ENCODE measurements around the gene PSMB7. TPM values are rescaled to one million over a fixed set of nuclear protein-coding genes. Genes with fewer than 3 reads are reported as not detected.

Gene PSMB7
- polyA plus RNA-seq, 1 of the 3 experiments (the other 2 are of a cell fraction), result 357 TPM

- no peak overlapping the region for H3K27ac ChIP-seq (ENCODE audit: low read depth in 2 of 2, low read length in 1 of 2)
- no peaks in the 10 kb centered on the region for H4K20me1 ChIP-seq (ENCODE audit: insufficient read depth)
- no peak overlapping the region for H3K4me3 ChIP-seq (ENCODE audit: low read depth in 2 of 2, low read length in 1 of 2)
- TF ChIP-seq MXI1 (IDR thresholded peaks at IDR 0.05; ENCODE audit: low read depth, low read length) (no peak), MAX (IDR thresholded peaks at IDR 0.05; ENCODE audit: low read depth) (no peak), TCF12 (IDR thresholded peaks at IDR 0.05) (no peak)
- no peaks in the 10 kb centered on the region for H3K27me3 ChIP-seq (ENCODE audit: insufficient read depth)
- no peaks in the 10 kb centered on the region for H3F3A ChIP-seq (replicated peaks; ENCODE audit: insufficient read depth)
- H3K36me3 ChIP-seq (replicated peaks in 1 of 2; ENCODE audit: control insufficient read depth in 1 of 2, insufficient read depth in 2 of 2, low read length in 1 of 2), result no peaks in the 10 kb centered on the region
- CTCF ChIA-PET, result interaction anchor here (1.5 to 2.1 kb wide), 2 partner anchors 101 to 115 kb away, joined by 4 read pairs; no protein-coding TSS in a partner anchor
- POLR2A ChIA-PET, result no interaction called here
- H3K79me2 ChIP-seq (ENCODE audit: insufficient read depth), result no peaks in the 10 kb centered on the region
- no peak overlapping the region for H3K9ac ChIP-seq
- H3K9me3 ChIP-seq, result no peaks in the 10 kb centered on the region
- H3K4me1 ChIP-seq (ENCODE audit: control insufficient read depth in 1 of 2, insufficient read depth in 2 of 2, low read depth in 1 of 2, low read length in 1 of 2), result no peaks in the 10 kb centered on the region
- no peak overlapping the region for H3K4me2 ChIP-seq
- no peaks in the 10 kb centered on the region for H3K9me2 ChIP-seq
- H2AFZ ChIP-seq (ENCODE audit: low read depth), result no peak overlapping the region
- no peak for DNase-seq
These were observed 21.1 kb upstream of the PSMB7 start for GRCh38 chr9:124436320-124436719.

- ChIA-PET POLR2A (no interaction called here), CTCF (interaction anchor here (1.4 to 3.6 kb wide), 5 partner anchors 10 to 107 kb away, joined by 3 to 14 read pairs (median 5); no protein-coding TSS in a partner anchor)
- Histone ChIP-seq H3K4me1 (ENCODE audit: control insufficient read depth in 1 of 2, insufficient read depth in 2 of 2, low read depth in 1 of 2, low read length in 1 of 2) (peaks cover 0 to 6% of the 10 kb centered on the region in 2 experiments; a peak in 1 of 4 replicates), H3K9ac (no peak overlapping the region), H2AFZ (ENCODE audit: low read depth) (no peak overlapping the region), H3K27me3 (ENCODE audit: insufficient read depth) (no peaks in the 10 kb centered on the region), H3K4me2 (no peak overlapping the region), H3K27ac (ENCODE audit: low read depth in 2 of 2, low read length in 1 of 2) (no peak overlapping the region), H3K79me2 (ENCODE audit: insufficient read depth) (no peaks in the 10 kb centered on the region), H4K20me1 (ENCODE audit: insufficient read depth) (no peaks in the 10 kb centered on the region), H3K36me3 (replicated peaks in 1 of 2; ENCODE audit: control insufficient read depth in 1 of 2, insufficient read depth in 2 of 2, low read length in 1 of 2) (no peaks in the 10 kb centered on the region), H3K4me3 (ENCODE audit: low read depth in 2 of 2, low read length in 1 of 2) (no peak overlapping the region), H3F3A (replicated peaks; ENCODE audit: insufficient read depth) (no peaks in the 10 kb centered on the region), H3K9me2 (no peaks in the 10 kb centered on the region), H3K9me3 (no peaks in the 10 kb centered on the region)
- WGBS (ENCODE audit: low lambda C conversion rate), result 66% methylated on average over 4 of the region's 4 CpGs
- TF ChIP-seq GABPA (IDR thresholded peaks at IDR 0.05; ENCODE audit: low read depth), result no peak
- TF ChIP-seq YY1 (IDR thresholded peaks at IDR 0.05; ENCODE audit: low read depth), result no peak
- no peak for TF ChIP-seq TEAD4 (IDR thresholded peaks at IDR 0.05; ENCODE audit: borderline replicate concordance, insufficient read depth)
- TF ChIP-seq MAX (IDR thresholded peaks at IDR 0.05; ENCODE audit: low read depth), result no peak
- no peak for TF ChIP-seq CTCF (IDR thresholded peaks at IDR 0.05)
- no peak for TF ChIP-seq RCOR1 (IDR thresholded peaks at IDR 0.05; ENCODE audit: low read length)
- TF ChIP-seq ZBTB33 (IDR thresholded peaks at IDR 0.05; ENCODE audit: borderline replicate concordance, low read depth), result no peak
- TF ChIP-seq FOXM1 (IDR thresholded peaks at IDR 0.05; ENCODE audit: low read depth), result no peak
- no peak for TF ChIP-seq EZH2phosphoT487 (IDR thresholded peaks at IDR 0.05; ENCODE audit: borderline replicate concordance, low read depth)
- TF ChIP-seq IRF3 (IDR thresholded peaks at IDR 0.05; ENCODE audit: low read depth, low read length), result no peak
- no peak for TF ChIP-seq FOXJ3 (CRISPR knock-in tag; IDR thresholded peaks at IDR 0.05)
- TF ChIP-seq TAF1 (IDR thresholded peaks at IDR 0.05; ENCODE audit: borderline replicate concordance, low read depth, low read length), result no peak
- TF ChIP-seq FOSL2 (IDR thresholded peaks at IDR 0.05; ENCODE audit: borderline replicate concordance, low read depth), result no peak
- TF ChIP-seq ELF1 (IDR thresholded peaks at IDR 0.05), result no peak
- no peak for TF ChIP-seq SIN3A (IDR thresholded peaks at IDR 0.05; ENCODE audit: borderline replicate concordance, low read depth, low read length)
- no peak for TF ChIP-seq USF1 (IDR thresholded peaks at IDR 0.05; ENCODE audit: borderline replicate concordance, low read depth)
- no peak for DNase-seq
These were observed 14.3 kb upstream of the PSMB7 start for GRCh38 chr9:124429530-124429867.
